ENCODE data around the gene PITPNC1.

DNA sequence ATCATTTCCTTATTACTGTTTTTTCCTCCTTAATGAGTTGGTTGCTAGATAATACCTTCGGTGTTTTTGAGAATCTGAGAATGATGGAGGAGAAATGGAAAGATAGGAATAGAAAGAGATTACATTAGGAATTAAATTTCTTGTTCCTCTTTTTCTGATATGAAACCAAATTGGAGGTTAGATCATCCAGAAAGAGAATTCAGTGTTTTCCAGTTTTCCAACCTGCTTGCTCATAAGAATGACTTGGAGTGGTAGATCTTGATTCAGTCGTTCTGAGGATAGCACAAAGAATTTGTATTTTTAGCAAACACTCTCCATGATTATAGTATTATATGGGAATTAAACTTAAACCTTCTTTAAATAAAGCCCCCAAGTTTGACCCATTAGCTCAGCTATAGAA is 35.9 kb downstream of the PITPNC1 start:
- TF ChIP-seq, protein P1, sequence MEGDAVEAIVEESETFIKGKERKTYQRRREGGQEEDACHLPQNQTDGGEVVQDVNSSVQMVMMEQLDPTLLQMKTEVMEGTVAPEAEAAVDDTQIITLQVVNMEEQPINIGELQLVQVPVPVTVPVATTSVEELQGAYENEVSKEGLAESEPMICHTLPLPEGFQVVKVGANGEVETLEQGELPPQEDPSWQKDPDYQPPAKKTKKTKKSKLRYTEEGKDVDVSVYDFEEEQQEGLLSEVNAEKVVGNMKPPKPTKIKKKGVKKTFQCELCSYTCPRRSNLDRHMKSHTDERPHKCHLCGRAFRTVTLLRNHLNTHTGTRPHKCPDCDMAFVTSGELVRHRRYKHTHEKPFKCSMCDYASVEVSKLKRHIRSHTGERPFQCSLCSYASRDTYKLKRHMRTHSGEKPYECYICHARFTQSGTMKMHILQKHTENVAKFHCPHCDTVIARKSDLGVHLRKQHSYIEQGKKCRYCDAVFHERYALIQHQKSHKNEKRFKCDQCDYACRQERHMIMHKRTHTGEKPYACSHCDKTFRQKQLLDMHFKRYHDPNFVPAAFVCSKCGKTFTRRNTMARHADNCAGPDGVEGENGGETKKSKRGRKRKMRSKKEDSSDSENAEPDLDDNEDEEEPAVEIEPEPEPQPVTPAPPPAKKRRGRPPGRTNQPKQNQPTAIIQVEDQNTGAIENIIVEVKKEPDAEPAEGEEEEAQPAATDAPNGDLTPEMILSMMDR (conservative IDR thresholded peaks at IDR 0.05 in 1 of 2, IDR thresholded peaks at IDR 0.05 in 1 of 2; ENCODE audit: low read depth in 1 of 2, low read length in 2 of 2) = no peak
- no peak for TF ChIP-seq EZH2 (IDR thresholded peaks at IDR 0.05; ENCODE audit: low read length, missing control alignments)

Measured in fibroblast of lung (primary cell).